Kidney epithelial cell (primary cell): ENCODE measurements around the gene C6orf15. TPM values are rescaled to one million over a fixed set of nuclear protein-coding genes. Genes with fewer than 3 reads are reported as not detected.

ENCODE experiments used
- DNase-seq: peaks from one replicate; pipeline ENCODE4 v3.0.0-alpha.2; 2010; ENCODE audit warnings: low read depth
- H3K27me3 ChIP-seq: 2 replicates; pipeline ENCODE4 v1.6.0; 2011; ENCODE audit warnings: low read length; ENCODE audit not compliant: control insufficient read depth, insufficient read depth
- H3K36me3 ChIP-seq: 2 replicates; pipeline ENCODE4 v1.5.1; 2011; ENCODE audit warnings: low read length; ENCODE audit not compliant: control insufficient read depth, insufficient read depth
- H3K4me3 ChIP-seq: 2 replicates; pipeline ENCODE4 v1.5.1; 2011; ENCODE audit warnings: low read depth, mild to moderate bottlenecking, control low read depth, low read length
- total RNA-seq: library from RNA; depleted of rRNA; stranded (reverse); fragments of >200 nt; gene quantifications from 2 replicates; pipeline ENCODE4 v1.2.3, GENCODE V29; 2015
- TF ChIP-seq, protein P1 (sequence below): IDR thresholded peaks from 2 replicates; pipeline ENCODE4 v1.5.1; 2011; ENCODE audit warnings: mild to moderate bottlenecking, moderate library complexity, low read length, control low read depth, inconsistent platforms; ENCODE audit not compliant: insufficient read depth, poor library complexity, severe bottlenecking

Gene C6orf15
- total RNA-seq, 1 donor from 2014 or later = 0.79 TPM

DNA sequence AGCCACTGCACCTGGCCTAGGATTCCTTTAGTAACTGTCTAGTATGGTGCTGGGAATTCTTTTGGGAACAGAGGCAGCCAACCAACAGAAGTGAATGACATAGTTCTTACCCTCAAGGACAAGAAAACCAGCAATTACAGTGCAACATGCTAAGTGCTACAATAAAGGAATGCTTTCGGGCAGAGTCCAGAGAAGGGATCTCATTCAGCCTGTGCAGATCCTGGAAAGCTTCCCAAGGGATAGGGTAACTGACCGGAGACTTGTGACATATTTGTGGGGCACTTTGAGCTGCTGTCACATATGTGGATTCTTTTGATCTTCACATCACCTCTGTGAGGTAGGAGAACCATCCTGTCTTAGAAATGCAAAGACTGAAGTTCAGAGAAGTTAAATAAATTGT lies 46.8 kb downstream of the C6orf15 start:
- no peak for DNase-seq
- H3K36me3 ChIP-seq = no peaks in the 10 kb centered on the region
- TF ChIP-seq, protein P1, sequence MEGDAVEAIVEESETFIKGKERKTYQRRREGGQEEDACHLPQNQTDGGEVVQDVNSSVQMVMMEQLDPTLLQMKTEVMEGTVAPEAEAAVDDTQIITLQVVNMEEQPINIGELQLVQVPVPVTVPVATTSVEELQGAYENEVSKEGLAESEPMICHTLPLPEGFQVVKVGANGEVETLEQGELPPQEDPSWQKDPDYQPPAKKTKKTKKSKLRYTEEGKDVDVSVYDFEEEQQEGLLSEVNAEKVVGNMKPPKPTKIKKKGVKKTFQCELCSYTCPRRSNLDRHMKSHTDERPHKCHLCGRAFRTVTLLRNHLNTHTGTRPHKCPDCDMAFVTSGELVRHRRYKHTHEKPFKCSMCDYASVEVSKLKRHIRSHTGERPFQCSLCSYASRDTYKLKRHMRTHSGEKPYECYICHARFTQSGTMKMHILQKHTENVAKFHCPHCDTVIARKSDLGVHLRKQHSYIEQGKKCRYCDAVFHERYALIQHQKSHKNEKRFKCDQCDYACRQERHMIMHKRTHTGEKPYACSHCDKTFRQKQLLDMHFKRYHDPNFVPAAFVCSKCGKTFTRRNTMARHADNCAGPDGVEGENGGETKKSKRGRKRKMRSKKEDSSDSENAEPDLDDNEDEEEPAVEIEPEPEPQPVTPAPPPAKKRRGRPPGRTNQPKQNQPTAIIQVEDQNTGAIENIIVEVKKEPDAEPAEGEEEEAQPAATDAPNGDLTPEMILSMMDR = no peak

DNA sequence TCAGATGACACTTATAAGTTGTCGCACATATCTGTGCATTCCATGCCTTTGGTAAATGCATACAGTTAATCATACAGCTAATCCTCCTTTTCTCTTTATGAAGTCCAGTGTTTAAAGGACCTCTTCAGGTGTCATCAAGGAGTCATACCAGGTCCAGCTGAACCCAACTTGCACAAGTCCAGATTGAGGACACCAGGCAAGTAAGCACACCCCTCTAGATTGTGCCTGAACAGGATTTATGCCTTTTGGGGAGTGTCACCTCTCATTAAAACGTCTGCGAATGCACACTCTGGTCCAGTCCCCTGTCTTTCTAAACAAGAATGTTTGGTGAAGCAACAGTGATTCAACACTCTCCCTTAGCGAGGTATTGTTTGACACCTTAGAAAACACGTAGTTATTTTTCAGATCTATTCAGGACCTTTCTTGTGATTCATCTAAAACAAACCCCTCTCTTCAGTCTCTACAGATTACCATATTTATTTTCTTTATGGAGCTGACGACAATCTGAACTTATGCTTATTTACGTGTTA lies 48.4 kb downstream of the C6orf15 start:
- TF ChIP-seq, protein P1 = no peak
- no peaks in the 10 kb centered on the region for H3K27me3 ChIP-seq
- no peaks in the 10 kb centered on the region for H3K36me3 ChIP-seq
- no peak for DNase-seq
- no peak overlapping the region for H3K4me3 ChIP-seq

More for the DNA sequence above, 46.8 kb downstream of the C6orf15 start:
- H3K4me3 ChIP-seq = no peak overlapping the region
- H3K27me3 ChIP-seq = no peaks in the 10 kb centered on the region

Other genes starting within 250 kb of the C6orf15 start
- gene DDR1, start 228.1 kb downstream of the C6orf15 start, total RNA-seq = 171 and 173 TPM in 2 replicates
- gene GTF2H4, start 204.4 kb downstream of the C6orf15 start, total RNA-seq = 23.0 and 27.7 TPM in 2 replicates
- 34.7 and 37.7 TPM in 2 replicates for gene VARS2, start 198.3 kb downstream of the C6orf15 start, total RNA-seq
- gene SFTA2, start 180.4 kb downstream of the C6orf15 start, total RNA-seq = 1.0 TPM in 1 of 2 replicates, not detected in the other
- not detected in 2 replicates for gene MUCL3, start 171.6 kb downstream of the C6orf15 start, total RNA-seq
- gene MUC21, start 128.9 kb downstream of the C6orf15 start, total RNA-seq = not detected in 2 replicates
- not detected in 2 replicates for gene MUC22, start 102.1 kb downstream of the C6orf15 start, total RNA-seq
- 0.38 and 0.48 TPM in 2 replicates for gene PSORS1C1, start 2.2 kb upstream of the C6orf15 start, total RNA-seq
- not detected in 2 replicates for gene CDSN, start 7.9 kb upstream of the C6orf15 start, total RNA-seq
- not detected in 2 replicates for gene PSORS1C2, start 26.5 kb upstream of the C6orf15 start, total RNA-seq
- gene CCHCR1, start 45.2 kb upstream of the C6orf15 start, total RNA-seq = 16.4 and 20.2 TPM in 2 replicates
- gene TCF19, start 46.0 kb upstream of the C6orf15 start, total RNA-seq = 6.4 and 10.1 TPM in 2 replicates
- gene POU5F1, start 58.1 kb upstream of the C6orf15 start, total RNA-seq = 0.21 and 0.68 TPM in 2 replicates
- 696 and 738 TPM in 2 replicates for gene HLA-C, start 159.5 kb upstream of the C6orf15 start, total RNA-seq
- 484 and 545 TPM in 2 replicates for gene HLA-B, start 244.6 kb upstream of the C6orf15 start, total RNA-seq